K562 (cell line): ENCODE data around the gene NUP62. TPM values are rescaled to one million over a fixed set of nuclear protein-coding genes. Genes with fewer than 3 reads are reported as not detected.

Experiments used
- CTCFL ChIP-seq: IDR thresholded peaks from 2 replicates; pipeline ENCODE4 v1.6.1; 2011; ENCODE audit warnings: borderline replicate concordance, low read depth, mild to moderate bottlenecking, moderate library complexity, low read length; ENCODE audit not compliant: insufficient read depth, poor library complexity, severe bottlenecking
- FOXM1 ChIP-seq, 2 experiments: fragments of 450-650 bp in 1 of 2; sonication (generic) in 1 of 2; formaldehyde crosslinking in 1 of 2; IDR thresholded peaks; 2 replicates each; pipeline versions ENCODE4 v1.6.1 to v1.9.0; 2017 to 2022; ENCODE audit warnings: low read depth in 2 of 2, mild to moderate bottlenecking in 2 of 2, missing genetic modification reagents in 1 of 2, moderate library complexity in 1 of 2
- FOXP1 ChIP-seq: sonication (generic); formaldehyde crosslinking; IDR thresholded peaks from 2 replicates; pipeline ENCODE4 v1.8.0; 2022; ENCODE audit warnings: mild to moderate bottlenecking, missing genetic modification reagents
- GABPB1 ChIP-seq: sonication (generic); formaldehyde crosslinking; IDR thresholded peaks from 2 replicates; pipeline ENCODE4 v1.8.0; 2022; ENCODE audit warnings: mild to moderate bottlenecking, missing genetic modification reagents
- HSF4 ChIP-seq: fragments of 250-450 bp; sonication (Bioruptor Pico); IDR thresholded peaks from 2 replicates; pipeline ENCODE4 v2.1.2; 2022; ENCODE audit warnings: mild to moderate bottlenecking, moderate library complexity, borderline replicate concordance
- KAT7 ChIP-seq: sonication (generic); formaldehyde crosslinking; IDR thresholded peaks from 2 replicates; pipeline ENCODE4 v1.8.0; 2022; ENCODE audit warnings: missing genetic modification reagents, mild to moderate bottlenecking, borderline replicate concordance
- NR2C2 ChIP-seq, 2 experiments: fragments of 200-800 bp in 1 of 2; sonication (Bioruptor generic) in 1 of 2; sonication (generic) in 1 of 2; formaldehyde crosslinking in 1 of 2; IDR thresholded peaks; 2 replicates each; pipeline versions ENCODE4 v1.6.1 to v1.8.0; 2016 to 2022; ENCODE audit warnings: mild to moderate bottlenecking in 1 of 2, missing compliant biosample characterization in 1 of 2, missing genetic modification characterization in 1 of 2, missing genetic modification reagents in 1 of 2
- PHTF2 ChIP-seq: fragments of 250-450 bp; sonication (Bioruptor Pico); IDR thresholded peaks from 2 replicates; pipeline ENCODE4 v1.5.0; 2021; ENCODE audit warnings: mild to moderate bottlenecking
- POLR2G ChIP-seq: fragments of 200-400 bp; formaldehyde crosslinking; IDR thresholded peaks from 2 replicates; pipeline ENCODE4 v1.6.1; 2017; ENCODE audit warnings: low read depth, mild to moderate bottlenecking, antibody characterized with exemption, low read length, moderate library complexity
- SUPT5H ChIP-seq: fragments of 450-650 bp; IDR thresholded peaks from 2 replicates; pipeline ENCODE4 v1.6.1; 2016
- TRIM24 ChIP-seq, 2 experiments: fragments of 450-650 bp; IDR thresholded peaks; 2 replicates each; pipeline ENCODE4 v1.6.1; 2016
- ZBTB49 ChIP-seq: sonication (generic); formaldehyde crosslinking; IDR thresholded peaks from 2 replicates; pipeline ENCODE4 v1.8.0; 2022; ENCODE audit warnings: missing genetic modification reagents, mild to moderate bottlenecking, borderline replicate concordance
- ZNF23 ChIP-seq: fragments of 250-450 bp; sonication (Bioruptor Pico); IDR thresholded peaks from 2 replicates; pipeline ENCODE4 v1.4.0; 2020; ENCODE audit warnings: mild to moderate bottlenecking
- ZNF280A ChIP-seq: fragments of 450-650 bp; IDR thresholded peaks from 2 replicates; pipeline ENCODE4 v1.6.1; 2018; ENCODE audit warnings: mild to moderate bottlenecking, low read depth; ENCODE audit not compliant: partially characterized antibody
- ZNF785 ChIP-seq: fragments of 250-450 bp; sonication (Bioruptor Pico); IDR thresholded peaks from 2 replicates; pipeline ENCODE4 v1.4.0; 2020; ENCODE audit warnings: mild to moderate bottlenecking
- polyA plus RNA-seq, 8 experiments: library from polyadenylated mRNA; depleted of rRNA in 4 of 8; stranded (reverse) in 5 of 8; unstranded in 3 of 8; fragments of >200 nt; fragmentation: Nextera tagmentation in 2 of 8; fragmentation: Illumina TruSeq in 1 of 8; extraction: Ambion mirVana in 2 of 8; extraction: Trizol in 1 of 8; gene quantifications; 2 replicates each; pipeline versions ENCODE4 v1.2.1 to v1.2.3, GENCODE V29; 2011 to 2014; ENCODE audit warnings: inconsistent platforms in 1 of 8, missing spikeins in 1 of 8
- total RNA-seq, 7 experiments: library from RNA; depleted of rRNA in 6 of 7; stranded (reverse); fragments of >200 nt in 6 of 7; fragmentation: Illumina TruSeq in 2 of 7; extraction: Trizol in 2 of 7; gene quantifications; 2 replicates each; pipeline versions ENCODE4 v1.2.1 to v1.2.3, GENCODE V29; 2011 to 2021; ENCODE audit warnings: low replicate concordance in 1 of 7

Gene NUP62
- total and polyA plus RNA-seq, 9 of the 15 experiments (the other 6 are each of a cell fraction or from before 2014, with no cell fraction given) = 16.9 to 109 (median 66.0) TPM

- TF ChIP-seq ZBTB49 (no peak), TRIM24 (IDR thresholded peaks at IDR 0.05) (no peak), ZNF785 (CRISPR knock-in tag) (no peak), NR2C2 (CRISPR knock-in tag; IDR thresholded peaks at IDR 0.05) (no peak), NR2C2 (tag; IDR thresholded peaks at IDR 0.05) (no peak), SUPT5H (peak; percentile 53; the same call in 1 of the 2 replicates), ZNF23 (CRISPR knock-in tag) (no peak), POLR2G (peak; percentile 76), CTCFL (peak; percentile 11), ZNF280A (no peak), FOXM1 (IDR thresholded peaks at IDR 0.05; ENCODE audit: low read depth) (no peak), FOXM1 (CRISPR knock-in tag; IDR thresholded peaks at IDR 0.05; ENCODE audit: low read depth) (no peak), FOXP1 (CRISPR knock-in tag) (0 out of 2 replicates have a peak, but pooled peaks have one; percentile 21), HSF4 (CRISPR knock-in tag) (no peak), PHTF2 (CRISPR knock-in tag) (no peak), GABPB1 (CRISPR knock-in tag) (no peak), KAT7 (CRISPR knock-in tag) (no peak)
These were observed 71.0 kb downstream of the NUP62 start (continued) for GRCh38 chr19:49858088-49858985.
